HG03575 (cell line): ENCODE data around the gene MEX3C.

ENCODE experiments used
- ATAC-seq: cut with Tn5 transposase; IDR thresholded peaks from one replicate; pipeline ENCODE4 v1.9.1; 2021; ENCODE audit not compliant: unreplicated experiment, insufficient number of reproducible peaks, low FRiP score; ENCODE audit errors: extremely low read depth

MEX3C gene

DNA sequence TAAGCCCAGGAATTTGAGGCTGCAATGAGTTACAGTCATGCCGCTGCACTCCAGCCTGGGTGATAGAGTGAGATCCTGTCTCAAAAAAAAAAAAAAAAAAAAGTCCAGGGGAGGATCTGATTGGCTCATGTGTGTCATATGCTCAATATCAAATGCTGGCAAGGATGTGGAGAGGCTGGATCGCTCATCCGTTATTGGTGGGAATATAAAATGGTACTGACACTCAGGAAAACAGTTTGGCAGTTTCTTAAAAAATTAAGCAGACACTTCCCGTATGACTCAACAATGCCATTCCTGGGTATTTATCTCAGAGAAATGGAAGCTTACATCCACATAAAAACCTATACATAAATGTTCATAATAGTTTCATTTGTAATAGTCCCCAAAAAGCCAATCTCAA, 68.9 kb downstream of the MEX3C start:
- no peak for ATAC-seq

DNA sequence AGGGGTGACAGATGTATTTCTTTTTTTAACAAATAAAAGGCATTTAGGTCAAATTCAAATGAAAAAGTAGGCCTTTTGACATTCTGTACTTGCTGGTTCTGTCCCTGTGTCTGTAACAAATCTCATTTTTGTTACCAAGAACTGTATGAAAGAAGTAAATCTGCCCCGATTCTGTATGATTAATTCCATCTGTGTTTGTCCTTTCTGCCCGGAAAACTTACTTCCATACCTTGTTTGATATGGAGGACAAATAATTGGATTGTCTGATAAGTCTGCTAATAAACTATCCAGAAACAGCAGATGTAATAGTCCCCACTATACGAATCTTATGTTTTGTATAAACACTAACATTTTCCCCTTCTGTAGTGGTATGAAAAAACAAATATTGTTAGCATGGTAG, 69.8 kb downstream of the MEX3C start:
- ATAC-seq: no peak

DNA sequence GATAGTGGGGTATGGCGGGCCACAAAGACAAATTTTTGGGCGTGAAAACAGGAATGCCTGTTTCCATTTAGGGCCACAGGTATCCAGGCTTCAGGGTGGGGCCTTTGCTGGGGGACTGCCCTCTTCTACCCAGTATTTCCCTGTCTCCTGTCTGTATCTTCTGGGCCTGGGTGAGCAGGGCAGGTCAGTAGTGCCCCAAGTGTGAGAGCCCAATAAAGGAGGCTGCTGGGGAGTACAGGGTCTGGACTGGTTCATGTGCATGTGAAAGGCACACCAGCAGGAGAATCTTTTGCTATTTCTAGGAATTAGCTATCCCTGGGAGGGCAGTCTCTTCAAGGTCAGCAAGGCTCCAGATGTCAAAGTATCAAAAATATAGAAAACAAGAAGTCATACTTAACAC, 71.5 kb downstream of the MEX3C start:
- no peak for ATAC-seq
